Left renal pelvis (tissue), 4 donors: Measurements from ENCODE around the gene DPYSL5. TPM values are rescaled to one million over a fixed set of nuclear protein-coding genes. Genes with fewer than 3 reads are reported as not detected.

Source experiments
- DNase-seq, 4 donors: peaks; one replicate each; pipeline ENCODE4 v3.0.0-alpha.2; 2013; ENCODE audit warnings: low read depth in 4 of 4, low spot score in 3 of 4
- polyA plus RNA-seq, 4 donors: library from polyadenylated mRNA; unstranded; fragments of 120-200 nt; gene quantifications; one replicate each; pipeline ENCODE4 v1.2.1, GENCODE V29; 2013; ENCODE audit not compliant: insufficient read length in 4 of 4

The DPYSL5 gene
- polyA plus RNA-seq, 4 donors = 2.3 to 8.5 (median 5.5) TPM

DNA sequence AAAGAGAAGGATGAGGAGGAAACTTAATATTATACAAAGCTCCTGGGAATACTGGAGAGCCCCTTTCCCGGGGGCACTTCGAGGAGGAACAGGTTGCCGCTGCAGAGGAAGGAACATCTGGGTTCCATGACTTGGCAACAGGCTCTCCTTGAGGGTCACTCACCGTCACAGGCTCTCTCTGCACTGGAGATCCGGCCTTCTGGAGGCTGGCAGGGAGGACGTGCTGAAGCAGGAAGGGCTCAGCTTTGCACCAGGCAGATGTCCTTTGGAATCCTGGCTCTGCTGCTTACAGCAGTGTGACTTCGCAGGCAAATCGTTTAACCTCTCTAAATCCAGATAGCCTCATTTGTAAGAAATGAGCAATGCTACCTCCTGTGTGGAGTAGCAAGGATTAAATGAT, 2.9 kb upstream of the DPYSL5 start:
- DNase-seq = no peak

DNA sequence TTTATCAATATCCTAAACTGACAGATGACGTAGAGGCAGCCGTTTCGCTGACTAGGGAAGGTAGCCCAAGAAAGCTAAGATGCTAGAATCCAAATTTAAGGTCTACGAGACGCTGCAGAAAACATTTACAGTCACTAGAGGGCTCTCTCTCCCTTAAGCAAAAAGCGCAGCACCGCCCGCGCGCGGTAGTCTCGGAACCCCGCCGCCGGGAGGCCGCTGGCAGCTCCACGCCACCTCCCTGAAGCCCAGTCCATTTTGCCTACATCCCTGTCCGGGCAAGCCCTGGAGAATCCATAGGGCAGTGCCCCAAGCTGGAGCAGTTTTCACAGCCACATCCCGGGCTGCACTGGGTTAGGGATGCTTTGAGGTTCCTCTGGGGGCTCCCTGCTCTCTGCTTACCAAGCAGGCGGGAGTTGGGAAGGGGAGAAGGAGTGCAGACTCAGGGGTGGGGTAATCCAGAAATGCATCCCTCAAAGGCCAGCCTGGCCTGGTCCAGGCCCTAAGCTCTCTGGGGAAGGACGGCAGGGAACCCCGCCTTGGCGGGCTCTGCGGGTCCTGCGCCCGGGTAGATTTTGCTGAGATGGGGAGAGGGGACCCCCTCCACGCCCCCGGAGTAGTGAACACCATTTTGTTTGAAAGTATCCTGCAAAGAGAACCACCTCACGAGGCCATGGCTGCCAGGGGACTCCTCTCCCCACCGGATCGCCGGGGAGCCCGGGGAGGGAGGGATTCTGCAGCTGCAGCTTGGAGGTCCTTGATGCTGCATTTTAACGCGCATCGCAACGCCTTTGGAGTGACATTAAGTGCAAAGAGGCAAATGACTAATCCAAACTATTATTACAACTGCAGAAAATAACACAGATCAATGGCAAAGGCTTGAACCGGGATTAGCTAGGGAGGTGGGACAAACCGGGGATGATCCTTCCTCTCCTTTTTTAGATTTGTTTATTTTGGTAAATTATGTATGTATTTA, 1.3 kb upstream of the DPYSL5 start:
- DNase-seq = peak in 2 of 4 donors; percentile 54 to 56

DNA sequence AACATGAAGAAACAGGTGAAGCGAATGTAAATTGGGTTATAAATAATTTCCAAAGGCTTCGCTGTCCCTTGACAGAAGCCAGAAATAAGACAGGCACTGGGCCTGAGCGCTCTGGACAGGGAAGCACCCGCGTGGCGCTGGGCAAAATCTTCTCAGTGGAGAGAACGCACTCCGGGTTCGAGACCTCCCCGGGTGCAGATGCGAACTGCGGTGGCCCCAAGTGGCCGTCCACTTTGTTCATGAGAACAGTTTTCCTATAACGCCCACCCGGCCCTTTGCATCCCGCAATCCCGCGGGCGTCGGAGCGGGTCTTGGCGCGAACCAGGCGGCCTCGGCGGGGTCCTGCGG, 651 bp upstream of the DPYSL5 start:
- DNase-seq = no peak

DNA sequence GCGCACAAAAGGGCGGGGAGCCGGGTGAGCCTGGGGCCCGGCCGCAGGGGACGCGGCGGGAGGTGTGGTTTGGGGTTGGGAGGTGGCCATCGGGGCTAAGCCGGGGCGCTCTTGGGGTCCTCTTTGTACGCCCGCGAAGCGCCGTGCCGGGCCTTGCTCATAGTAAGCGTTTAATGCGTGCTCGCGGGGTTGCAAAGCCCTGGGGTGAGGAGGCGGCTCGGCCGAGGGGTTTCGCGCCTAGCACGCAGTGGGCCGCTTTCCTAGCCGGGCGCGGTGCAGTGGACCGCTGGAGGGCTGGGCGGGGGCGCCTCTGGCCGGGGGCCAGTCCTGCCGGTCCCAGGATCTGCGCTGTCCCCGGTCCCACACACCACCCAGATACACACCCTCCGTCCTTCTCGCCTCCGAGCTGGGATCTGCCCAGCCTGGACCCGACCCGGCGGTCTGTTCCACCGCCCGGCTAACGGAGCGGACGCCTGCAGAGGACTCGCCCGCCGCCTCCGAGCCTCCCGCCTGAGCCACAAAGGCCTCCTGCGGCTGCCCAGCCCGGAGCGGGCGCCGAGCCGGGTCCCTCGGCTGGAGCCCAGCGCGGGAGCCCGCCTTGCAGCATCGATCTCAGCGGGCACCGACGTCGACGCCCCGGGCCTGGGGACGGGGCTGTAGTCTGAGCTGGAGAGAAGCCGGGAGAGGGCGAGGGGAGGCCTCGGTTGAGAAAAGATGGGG, 564 bp downstream of the DPYSL5 start:
- DNase-seq = no peak

DNA sequence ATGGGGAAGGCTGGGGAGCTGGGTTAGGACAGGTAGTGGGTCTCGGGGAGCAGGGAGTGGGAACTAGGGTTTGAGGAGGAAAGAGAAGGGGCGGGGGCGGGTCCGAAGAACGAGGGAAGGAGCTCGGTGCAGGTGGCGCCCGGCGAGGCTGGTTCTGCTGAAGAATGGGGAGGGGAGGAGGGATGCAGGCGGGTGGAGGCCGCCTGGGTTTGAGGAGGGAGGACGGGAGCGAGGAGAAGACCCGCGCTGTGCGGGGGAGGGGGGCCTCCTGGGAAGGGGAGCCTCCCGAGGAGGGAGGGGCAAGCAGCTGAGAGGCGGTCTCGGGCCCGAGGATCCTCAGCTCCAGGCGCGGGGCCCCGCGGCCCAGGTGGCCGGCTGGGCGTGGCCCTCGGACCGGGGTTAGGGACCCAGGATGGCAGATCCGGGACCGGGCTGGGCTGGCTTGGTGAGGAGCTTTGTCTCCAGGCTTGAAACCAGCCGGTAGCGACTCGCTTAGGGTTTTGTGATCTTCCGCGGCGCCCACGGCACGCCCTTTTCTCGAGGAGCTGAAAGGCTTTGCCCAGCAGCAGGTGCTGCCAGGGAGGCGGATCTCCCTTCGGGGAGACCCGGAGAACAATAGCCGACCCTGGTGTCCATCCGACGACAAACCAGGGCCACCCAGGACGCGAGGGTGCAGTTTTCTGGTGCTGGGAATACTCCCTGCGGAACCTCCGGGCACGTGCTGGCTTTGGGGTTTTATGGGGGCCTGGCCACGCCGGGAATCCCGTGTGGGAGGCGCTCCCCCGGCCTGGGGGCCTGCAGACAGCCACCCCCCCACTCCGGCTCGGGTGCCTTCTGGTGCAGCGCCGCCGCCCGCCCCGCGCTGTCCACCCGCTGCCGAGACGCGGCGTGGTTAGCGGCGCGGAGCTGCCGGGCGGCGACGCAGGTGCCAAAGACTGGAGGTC, 1.4 kb downstream of the DPYSL5 start:
- no peak for DNase-seq

DNA sequence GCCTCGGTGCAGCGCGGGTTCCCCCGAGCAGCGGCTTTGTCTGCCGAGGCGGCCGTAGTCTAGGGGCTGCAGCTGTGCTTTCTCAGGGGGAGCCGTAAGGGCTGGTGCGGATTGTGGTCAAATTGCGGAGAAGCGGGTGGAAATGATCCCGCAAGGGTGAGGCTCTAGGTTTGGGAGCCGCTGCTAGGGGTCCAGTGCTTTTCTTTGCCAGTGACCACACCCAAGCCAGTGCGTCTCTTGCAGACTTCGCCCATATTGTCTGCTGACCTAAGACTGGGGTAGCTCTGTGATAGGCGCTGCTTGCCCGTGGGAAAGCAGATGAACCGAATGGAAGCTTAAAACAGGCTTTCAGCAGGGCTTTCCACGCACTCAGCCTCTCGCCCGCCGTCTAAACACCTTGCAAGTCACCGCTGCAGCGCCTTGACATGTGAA, 2.1 kb downstream of the DPYSL5 start:
- DNase-seq = no peak

DNA sequence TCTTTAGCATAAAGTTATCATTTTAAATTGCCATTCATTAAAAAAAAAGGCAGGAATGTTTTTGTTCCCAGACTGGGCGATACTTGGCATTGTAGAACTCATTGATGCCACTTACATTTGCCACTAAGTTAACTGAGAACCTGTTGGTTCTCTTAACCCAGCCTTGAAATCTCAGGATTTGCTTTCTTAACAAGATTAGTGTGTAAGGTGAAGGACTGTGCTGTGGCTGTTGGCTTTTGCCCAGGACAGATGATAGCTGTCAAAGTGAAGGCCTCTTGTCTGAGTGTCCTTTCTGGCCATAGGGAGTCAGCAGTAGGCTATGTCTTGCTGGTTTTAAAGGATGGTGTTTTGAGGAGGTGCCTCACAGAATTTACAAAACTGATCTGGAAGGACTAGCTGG, 2.6 kb downstream of the DPYSL5 start:
- no peak for DNase-seq

DNA sequence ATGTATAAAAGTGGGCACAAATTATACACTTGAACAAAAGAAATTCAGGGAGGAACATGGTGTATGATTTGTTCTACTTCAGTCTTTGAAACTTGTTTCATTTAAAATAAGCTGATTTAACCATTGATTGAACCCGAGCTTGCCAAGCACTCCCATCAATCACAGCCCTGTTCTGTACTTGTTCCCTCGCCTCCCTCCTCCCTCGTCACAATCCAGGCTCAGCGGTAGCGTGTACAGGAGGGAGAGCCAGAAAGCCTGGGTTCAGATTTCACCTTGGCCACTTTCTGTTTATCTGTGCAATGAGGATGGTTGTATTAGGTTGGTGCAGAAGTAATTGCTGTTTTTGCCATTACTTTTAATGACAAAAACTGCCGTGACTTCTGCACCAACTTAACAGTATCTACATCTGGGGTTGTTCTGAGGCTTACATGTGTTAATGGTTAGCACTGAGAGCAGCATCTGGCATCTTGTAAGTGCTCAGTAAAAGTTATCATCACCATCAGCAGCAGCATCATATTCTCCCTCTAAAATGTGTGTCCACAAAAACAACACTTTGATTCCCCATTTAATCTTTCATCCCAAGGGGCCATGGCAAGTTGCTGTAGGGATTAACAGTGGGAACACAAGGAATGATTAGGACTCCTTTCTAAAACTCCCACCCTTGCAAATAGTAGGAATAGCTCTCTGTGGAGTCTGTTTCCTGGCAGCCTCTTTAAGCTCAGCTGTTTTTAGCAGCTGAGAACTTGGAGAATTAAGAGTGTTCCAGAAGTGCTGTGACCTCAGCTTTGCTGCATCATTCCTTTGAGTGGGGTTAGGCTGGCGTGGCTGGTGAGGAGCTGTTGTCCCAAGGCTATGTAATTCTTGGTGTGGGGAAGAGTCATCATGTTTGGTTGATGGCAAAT, 4.7 kb downstream of the DPYSL5 start:
- no peak for DNase-seq

DNA sequence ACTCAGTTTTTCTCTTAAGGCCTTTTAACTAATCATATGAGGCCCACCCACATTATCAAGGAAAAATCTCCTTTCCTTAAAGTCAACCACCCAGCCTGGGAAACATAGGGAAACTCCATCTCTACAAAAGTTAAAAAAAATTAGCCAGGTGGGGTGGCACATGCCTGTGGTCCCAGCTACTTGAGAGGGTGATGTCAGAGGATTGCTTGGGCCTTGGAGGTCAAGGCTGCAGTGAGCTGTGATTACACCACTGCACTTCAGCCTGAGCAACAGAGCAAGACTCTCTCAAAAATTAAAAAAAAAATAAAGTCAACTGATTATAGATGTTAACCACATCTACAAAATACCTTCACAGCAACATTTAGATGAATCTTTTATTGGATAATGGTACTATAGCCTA, 5.8 kb downstream of the DPYSL5 start:
- DNase-seq = no peak

DNA sequence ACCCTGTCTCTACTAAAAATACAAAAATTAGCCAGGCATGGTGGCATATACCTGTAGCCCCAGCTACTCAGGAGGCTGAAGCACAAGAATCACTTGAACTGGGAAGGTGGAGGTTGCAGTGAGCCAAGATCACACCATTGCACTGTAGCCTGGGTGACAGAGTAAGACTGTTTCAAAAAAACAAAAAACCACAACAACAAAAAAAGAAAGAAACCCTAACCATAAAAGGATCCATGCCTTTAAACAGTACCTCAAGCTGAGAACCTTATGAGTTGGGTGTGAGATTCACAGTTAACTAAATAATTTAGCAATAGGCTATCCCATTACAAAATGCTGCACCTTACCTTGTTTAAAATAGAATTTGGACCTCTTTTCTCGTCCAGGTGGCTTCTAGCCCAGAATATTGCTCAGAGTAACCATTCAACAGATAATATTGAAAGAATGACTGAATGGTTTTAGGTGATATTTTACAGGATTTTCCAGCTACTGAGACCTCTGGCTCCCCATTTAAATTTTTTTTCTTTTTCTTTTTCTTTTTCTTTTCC, 6.4 kb downstream of the DPYSL5 start:
- no peak for DNase-seq

DNA sequence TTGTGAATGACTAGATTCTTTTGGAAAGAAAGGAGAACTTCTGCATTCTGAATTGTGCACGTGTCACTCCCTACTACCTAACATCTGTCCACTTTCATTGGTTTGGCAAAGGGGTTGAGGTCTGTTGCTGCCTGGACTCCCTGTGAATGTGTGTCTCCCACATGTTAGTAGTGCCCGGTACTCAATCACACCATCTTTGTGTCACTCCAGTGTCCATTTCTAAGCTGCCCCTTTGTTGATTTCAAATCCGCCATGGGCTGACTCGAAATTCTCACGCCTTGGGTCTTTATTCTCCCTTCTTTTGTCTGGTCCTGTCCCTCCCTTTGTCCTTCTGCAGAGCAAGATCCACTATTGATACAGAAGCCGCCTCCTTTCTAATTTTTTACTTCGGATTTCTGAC, 7.5 kb downstream of the DPYSL5 start:
- no peak for DNase-seq

DNA sequence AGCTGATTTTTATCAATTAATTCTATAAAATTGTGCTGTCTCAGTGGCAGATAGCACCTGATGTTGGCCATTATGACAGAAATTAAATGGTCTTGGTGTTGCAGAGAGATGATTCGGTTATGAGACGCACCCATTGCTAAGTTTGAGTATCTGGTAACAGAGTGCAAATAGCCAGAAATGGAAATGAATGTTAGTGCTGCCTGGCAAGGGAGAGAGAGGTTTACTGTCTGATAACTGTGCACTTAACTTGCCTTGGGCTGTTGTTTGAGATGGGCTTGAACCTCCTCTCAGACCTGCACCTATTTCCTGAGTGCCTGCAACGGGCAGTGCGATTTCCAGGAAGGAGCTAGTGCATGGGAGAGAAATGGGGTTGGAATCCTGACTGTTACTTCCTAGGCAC, 11.7 kb downstream of the DPYSL5 start:
- DNase-seq = no peak

DNA sequence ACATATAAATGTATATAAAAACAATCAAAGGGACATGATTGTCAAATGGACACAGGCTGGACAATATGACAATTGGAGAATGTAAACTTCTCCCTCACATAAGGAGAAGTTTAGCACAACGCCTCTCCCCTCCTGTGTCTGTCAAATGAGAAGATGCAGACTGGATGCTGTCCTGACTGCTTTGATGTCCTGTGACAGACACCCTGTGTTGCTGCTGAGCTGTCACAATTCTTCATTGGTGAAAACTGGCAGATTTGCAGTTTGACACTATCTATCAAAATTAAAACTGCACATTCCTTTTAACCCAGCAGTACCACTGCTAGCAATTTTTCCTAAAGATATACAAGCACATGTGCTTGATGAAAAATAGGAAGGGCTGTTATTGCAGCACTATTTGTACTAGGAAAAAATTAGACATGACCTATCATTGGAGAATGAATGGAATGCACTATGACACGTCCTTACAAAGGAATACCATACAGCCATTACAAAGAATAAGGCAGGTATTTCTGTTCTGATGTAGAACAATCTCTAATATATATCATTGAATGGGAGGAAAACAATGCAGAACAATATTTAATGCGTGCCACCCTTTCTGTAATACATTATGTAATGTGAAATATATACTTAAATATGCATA, 12.4 kb downstream of the DPYSL5 start:
- DNase-seq = no peak

DNA sequence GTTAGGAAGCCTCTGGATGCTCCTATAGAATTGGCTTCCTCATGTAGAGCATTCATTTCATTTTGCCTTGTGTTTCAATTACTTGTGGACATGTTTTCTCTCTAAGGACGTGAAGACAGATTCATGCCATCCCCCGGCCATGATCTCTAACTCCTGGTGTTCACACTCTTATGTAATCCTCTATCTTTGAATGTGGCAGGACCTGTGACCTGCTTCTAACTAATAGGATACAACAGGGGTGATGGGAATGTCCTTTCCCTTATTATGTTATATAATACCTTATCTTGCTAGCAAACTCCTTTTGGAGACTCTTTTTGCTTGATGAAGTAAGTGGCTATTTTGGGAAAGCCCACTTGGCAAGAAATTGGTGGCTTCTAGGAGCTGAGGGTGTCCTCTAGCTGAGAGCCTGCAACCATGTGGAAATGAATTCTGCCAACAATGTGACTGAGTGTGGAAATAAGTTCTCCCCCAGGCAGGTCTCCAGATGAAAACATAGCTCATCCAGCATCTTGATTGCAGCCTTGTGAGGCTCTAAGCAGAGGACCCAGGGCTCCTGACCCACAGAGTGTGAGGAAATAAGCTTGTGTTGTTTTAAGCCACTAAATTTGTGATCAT, 13.8 kb downstream of the DPYSL5 start:
- DNase-seq = no peak

DNA sequence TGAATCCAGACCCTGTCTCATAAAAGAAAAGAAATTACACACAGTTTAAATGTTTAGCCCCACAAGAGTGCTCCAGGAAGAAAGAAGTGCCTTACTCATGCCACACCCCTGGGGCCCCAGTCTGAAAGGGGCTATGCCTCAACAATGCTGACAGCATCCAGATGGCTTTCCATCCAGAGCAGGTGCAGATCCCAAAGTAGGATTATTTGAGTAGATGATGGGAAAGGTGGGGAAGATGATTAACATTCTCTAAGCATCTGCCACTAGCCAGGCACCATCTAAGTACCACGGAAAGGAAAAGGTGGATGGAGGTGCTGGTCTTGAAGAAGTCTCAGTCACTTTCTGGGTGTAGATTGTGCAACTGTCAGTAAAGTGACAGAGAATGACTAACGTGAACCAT, 16.3 kb downstream of the DPYSL5 start:
- DNase-seq = no peak

DNA sequence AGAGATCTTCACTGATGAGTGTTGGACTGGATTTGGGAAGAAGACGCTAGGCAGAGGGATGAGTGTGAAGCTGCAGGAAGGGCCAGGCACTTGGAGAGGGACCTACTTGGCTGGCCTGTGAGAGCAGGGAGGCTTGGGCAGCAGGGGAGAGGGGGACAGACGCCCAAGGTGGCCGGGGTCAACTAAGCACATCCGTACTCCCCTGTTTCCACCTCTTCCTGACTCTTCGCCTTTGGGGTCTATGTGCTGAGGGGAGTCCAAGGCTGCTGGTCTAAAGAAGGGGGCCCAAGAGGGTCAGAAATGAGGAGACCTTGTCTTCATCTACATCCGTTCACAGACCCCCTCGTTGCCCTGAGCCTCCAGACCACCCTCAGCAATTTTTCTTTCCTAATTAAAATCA, 16.7 kb downstream of the DPYSL5 start:
- no peak for DNase-seq

DNA sequence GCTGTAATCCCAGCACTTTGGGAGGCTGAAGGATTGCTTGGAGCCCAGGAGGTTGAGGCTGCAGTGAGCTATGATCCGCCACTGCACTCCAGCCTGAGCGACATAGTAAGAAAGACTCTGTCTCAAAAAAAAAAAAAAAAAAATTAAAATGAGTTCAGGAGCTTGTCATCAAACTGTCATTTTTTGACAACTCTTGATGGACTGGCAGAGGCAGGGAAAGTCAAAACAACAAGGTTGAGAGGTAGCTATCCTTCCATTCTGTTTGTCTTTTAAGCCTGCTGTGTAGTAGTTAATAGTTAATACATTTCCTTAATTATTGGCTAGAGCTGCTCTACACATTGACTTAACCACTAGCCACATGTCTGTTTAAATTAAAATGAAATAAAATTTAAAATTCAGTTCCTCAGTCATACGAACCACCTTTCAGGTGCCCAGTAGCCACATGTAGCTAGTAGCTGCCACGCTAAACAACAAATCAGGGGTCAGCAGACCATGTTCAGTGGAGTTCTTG, 22.7 kb downstream of the DPYSL5 start:
- DNase-seq = no peak

DNA sequence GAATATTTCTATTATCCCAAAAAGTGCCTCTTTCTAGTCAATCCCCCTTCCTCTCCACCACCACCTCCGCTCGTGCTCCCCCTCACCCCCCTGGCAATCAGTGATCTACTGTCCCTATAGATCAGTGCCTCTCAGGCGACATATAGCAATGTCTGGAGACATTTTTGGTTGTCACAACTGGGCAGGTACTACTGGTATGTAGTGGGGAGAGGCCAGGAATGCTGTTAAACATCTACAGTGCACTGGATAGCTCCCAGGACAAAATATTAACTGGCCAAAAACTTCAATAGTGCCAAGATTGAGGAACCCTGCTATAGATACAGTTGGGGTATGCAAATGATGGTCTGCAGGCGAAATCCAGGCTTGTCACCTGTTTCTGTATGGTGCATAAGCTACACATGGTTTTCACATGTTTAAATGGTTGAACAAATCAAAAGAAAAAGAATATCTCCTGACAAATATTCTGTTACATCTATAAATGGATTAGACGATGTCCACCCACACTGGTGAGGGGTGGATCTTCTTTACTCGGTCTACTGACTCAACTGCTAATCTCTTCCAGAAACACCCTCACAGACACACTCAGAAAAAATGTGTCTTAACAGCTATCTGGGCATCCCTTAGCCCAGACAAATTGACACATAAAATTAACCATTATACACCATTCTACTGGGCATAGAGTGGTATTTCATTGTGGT, 25.5 kb downstream of the DPYSL5 start:
- no peak for DNase-seq
